ENCODE results near the gene TRIP10. TPM values are rescaled to one million over a fixed set of nuclear protein-coding genes. Genes with fewer than 3 reads are reported as not detected.

The TRIP10 gene
- total and polyA plus RNA-seq, 10 of the 15 experiments (the other 5 are each of a cell fraction or from before 2014, with no cell fraction given), result 0.79 to 54.5 (median 32.5) TPM

DNA sequence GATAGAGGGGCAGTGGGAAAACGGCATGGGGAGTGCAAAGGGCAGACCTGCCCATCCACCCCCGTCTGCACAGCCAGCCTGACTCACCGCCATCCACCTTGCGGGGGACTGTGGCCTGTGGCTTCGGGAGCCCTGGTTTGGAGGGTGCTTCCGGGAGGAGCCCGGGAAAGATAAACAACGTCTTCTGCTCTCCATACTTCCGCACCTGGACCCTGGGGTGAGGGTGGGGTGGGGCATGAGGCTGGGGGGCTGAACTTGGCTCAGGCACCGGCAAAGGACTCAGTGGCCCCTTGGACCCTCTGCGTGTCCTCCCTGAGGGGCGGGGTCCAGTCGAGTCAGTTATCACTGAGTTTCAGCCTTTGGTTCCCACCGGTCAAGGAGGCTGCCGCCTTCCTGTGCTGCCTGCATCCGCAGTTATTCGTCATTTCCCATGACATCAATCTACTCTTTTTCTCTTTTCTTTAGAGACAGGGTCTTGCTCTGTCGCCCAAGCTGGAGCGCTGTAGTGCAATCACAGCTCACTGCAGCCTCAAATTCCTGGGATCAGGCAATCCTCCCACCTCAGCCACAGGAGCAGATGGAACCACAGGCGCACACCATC lies 5.3 kb upstream of the TRIP10 start:
- in situ Hi-C loops (cut with MboI), result no loop called here
- no peaks in the 10 kb centered on the region; a peak in 2 of 4 replicates for H3K36me3 ChIP-seq (ENCODE audit: control insufficient read depth in 2 of 2, insufficient read depth in 2 of 2, low read length in 1 of 2)
- 79% methylated on average over 19 of the region's 20 CpGs for WGBS (ENCODE audit: insufficient coverage, insufficient replicate concordance, low lambda C conversion rate, missing lambda C conversion rate)
- DNase-seq (ENCODE audit: low read depth, low spot score), result no peak
- H2AFZ ChIP-seq (ENCODE audit: control insufficient read depth, low read depth, low read length), result no peak overlapping the region
- H3K4me3 ChIP-seq, result no peak overlapping the region
- no peaks in the 10 kb centered on the region for H3K27me3 ChIP-seq (replicated peaks in 1 of 2; ENCODE audit: control insufficient read depth in 2 of 2, insufficient read depth in 2 of 2, low read length in 1 of 2)
- H3K4me1 ChIP-seq (ENCODE audit: control insufficient read depth, insufficient read depth, low read length), result peaks cover 24% of the 10 kb centered on the region
- no peak overlapping the region for H3K9ac ChIP-seq (ENCODE audit: control insufficient read depth, insufficient read depth, low read length)
- no TSS peak for BruUV-seq (replicated peaks)
- ChIA-PET CTCF (no interaction called here), SMC1A (ENCODE audit: uncharacterized antibody, unreplicated experiment) (interaction anchor here (1.2 kb wide), 1 partner anchor 104 kb away, joined by 3 read pairs; no protein-coding TSS in a partner anchor), POLR2A (no interaction called here), RAD21 (ENCODE audit: unreplicated experiment) (no interaction called here)
- TF ChIP-seq POU2F2 (IDR thresholded peaks at IDR 0.05; ENCODE audit: borderline replicate concordance, low read depth, low read length) (no peak), SP1 (IDR thresholded peaks at IDR 0.05; ENCODE audit: low read depth, low read length) (no peak), FOS (IDR thresholded peaks at IDR 0.05; ENCODE audit: borderline replicate concordance, extremely low read depth, insufficient read length) (no peak), PAX8 (IDR thresholded peaks at IDR 0.05) (no peak)
- TF ChIP-seq, protein P1, sequence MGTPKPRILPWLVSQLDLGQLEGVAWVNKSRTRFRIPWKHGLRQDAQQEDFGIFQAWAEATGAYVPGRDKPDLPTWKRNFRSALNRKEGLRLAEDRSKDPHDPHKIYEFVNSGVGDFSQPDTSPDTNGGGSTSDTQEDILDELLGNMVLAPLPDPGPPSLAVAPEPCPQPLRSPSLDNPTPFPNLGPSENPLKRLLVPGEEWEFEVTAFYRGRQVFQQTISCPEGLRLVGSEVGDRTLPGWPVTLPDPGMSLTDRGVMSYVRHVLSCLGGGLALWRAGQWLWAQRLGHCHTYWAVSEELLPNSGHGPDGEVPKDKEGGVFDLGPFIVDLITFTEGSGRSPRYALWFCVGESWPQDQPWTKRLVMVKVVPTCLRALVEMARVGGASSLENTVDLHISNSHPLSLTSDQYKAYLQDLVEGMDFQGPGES (IDR thresholded peaks at IDR 0.05), result no peak
- TF ChIP-seq, protein P2, sequence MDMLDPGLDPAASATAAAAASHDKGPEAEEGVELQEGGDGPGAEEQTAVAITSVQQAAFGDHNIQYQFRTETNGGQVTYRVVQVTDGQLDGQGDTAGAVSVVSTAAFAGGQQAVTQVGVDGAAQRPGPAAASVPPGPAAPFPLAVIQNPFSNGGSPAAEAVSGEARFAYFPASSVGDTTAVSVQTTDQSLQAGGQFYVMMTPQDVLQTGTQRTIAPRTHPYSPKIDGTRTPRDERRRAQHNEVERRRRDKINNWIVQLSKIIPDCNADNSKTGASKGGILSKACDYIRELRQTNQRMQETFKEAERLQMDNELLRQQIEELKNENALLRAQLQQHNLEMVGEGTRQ (IDR thresholded peaks at IDR 0.05; ENCODE audit: borderline replicate concordance, low read depth, low read length), result no peak
- FAIRE-seq, result no peak
- H3K9me3 ChIP-seq (replicated peaks; ENCODE audit: control insufficient read depth, insufficient read depth, low read length), result no peaks in the 10 kb centered on the region
- intact Hi-C loops (cut with micrococcal nuclease; ENCODE audit: unreplicated experiment), result no loop called here
- no peak overlapping the region for H3K27ac ChIP-seq (ENCODE audit: control insufficient read depth, insufficient read depth)
- H3K4me2 ChIP-seq (ENCODE audit: control insufficient read depth, insufficient read depth), result no peak overlapping the region
- no peak for ATAC-seq
- H4K20me1 ChIP-seq (ENCODE audit: control insufficient read depth, insufficient read depth), result no peaks in the 10 kb centered on the region
- H3K79me2 ChIP-seq (ENCODE audit: control insufficient read depth, insufficient read depth, low read length), result peaks cover 21% of the 10 kb centered on the region

Measured in GM12878 (cell line).